ENCODE data around the gene HTR3E. TPM values are rescaled to one million over a fixed set of nuclear protein-coding genes. Genes with fewer than 3 reads are reported as not detected.
A peak's percentile ranks its signal among the peaks of the same experiment; 100 is the strongest.

HTR3E gene
- total and polyA plus RNA-seq, 2 of the 13 experiments (the other 11 are each of a cell fraction or from before 2014, with no cell fraction given), result not detected

DNA sequence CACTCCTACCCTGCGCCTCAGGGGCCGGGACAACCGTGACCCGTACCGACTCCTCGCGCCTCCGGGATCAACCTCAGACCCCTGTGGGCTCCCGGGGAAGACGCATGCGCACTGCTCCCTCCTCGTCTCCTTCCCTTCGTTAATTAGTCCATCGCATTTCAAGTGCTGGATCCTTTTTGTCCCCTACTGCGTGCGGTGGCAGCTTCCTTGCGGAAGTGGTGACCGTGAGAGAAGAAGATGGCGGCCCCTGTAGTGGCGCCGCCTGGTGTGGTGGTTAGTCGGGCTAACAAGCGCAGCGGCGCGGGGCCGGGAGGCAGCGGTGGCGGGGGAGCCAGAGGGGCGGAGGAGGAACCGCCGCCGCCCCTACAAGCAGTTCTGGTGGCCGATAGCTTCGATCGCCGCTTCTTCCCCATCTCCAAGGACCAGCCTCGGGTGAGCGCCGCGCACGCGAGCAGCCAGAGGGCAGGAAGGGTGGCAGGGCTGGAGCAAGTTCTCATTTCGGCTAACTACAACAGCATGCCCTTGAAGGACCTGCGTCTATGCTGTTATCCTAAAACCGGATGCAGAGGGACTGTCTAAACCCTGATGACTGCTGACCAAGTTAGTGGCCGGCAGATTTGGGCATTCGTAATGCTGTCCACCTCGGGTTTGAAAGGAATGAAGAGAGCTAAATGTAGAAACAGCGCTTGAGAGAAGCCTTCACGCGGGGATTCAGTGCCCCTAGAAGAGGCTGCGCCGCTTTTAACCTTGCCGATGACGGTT is 38.5 kb downstream of the HTR3E start, which contains the start of gene EIF2B5 (continued):
- TF ChIP-seq ELF4 (CRISPR knock-in tag; IDR thresholded peaks at IDR 0.05; ENCODE audit: borderline replicate concordance), result peak; percentile 98
- no peak for TF ChIP-seq SNRNP70 (IDR thresholded peaks at IDR 0.05; ENCODE audit: low read depth, low read length)
- TF ChIP-seq ZFAT (CRISPR knock-in tag; conservative IDR thresholded peaks at IDR 0.05), result no peak
- TF ChIP-seq HOXD1 (CRISPR knock-in tag; IDR thresholded peaks at IDR 0.05), result no peak
- TF ChIP-seq EEA1 (CRISPR knock-in tag; IDR thresholded peaks at IDR 0.05; ENCODE audit: borderline replicate concordance), result no peak
- TF ChIP-seq, protein P1, sequence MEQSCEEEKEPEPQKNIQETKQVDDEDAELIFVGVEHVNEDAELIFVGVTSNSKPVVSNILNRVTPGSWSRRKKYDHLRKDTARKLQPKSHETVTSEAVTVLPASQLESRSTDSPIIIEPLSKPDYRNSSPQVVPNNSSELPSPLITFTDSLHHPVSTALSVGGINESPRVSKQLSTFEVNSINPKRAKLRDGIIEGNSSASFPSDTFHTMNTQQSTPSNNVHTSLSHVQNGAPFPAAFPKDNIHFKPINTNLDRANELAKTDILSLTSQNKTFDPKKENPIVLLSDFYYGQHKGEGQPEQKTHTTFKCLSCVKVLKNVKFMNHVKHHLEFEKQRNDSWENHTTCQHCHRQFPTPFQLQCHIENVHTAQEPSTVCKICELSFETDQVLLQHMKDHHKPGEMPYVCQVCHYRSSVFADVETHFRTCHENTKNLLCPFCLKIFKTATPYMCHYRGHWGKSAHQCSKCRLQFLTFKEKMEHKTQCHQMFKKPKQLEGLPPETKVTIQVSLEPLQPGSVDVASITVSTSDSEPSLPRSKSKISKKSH (CRISPR knock-in tag; IDR thresholded peaks at IDR 0.05; ENCODE audit: borderline replicate concordance), result 0 out of 2 replicates have a peak, but pooled peaks have one; percentile 32
- TF ChIP-seq, protein P2, sequence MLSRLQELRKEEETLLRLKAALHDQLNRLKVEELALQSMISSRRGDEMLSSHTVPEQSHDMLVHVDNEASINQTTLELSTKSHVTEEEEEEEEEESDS (CRISPR knock-in tag; IDR thresholded peaks at IDR 0.05; ENCODE audit: borderline replicate concordance), result no peak
- peak; percentile 41; the same call in 1 of the 2 replicates for TF ChIP-seq GFI1 (CRISPR knock-in tag; IDR thresholded peaks at IDR 0.05; ENCODE audit: borderline replicate concordance)
- TF ChIP-seq ZNF432 (CRISPR knock-in tag; IDR thresholded peaks at IDR 0.05; ENCODE audit: borderline replicate concordance), result no peak
- no peak for TF ChIP-seq ZBTB7A (CRISPR knock-in tag; IDR thresholded peaks at IDR 0.05)
- TF ChIP-seq FOSL1 (CRISPR knock-in tag; IDR thresholded peaks at IDR 0.05; ENCODE audit: borderline replicate concordance), result no peak
- TF ChIP-seq E2F1 (CRISPR knock-in tag; IDR thresholded peaks at IDR 0.05), result no peak
- no peak for TF ChIP-seq PAF1 (CRISPR knock-in tag; IDR thresholded peaks at IDR 0.05)
- no peak for TF ChIP-seq BATF2 (CRISPR knock-in tag; IDR thresholded peaks at IDR 0.05)
- TF ChIP-seq, protein P3, sequence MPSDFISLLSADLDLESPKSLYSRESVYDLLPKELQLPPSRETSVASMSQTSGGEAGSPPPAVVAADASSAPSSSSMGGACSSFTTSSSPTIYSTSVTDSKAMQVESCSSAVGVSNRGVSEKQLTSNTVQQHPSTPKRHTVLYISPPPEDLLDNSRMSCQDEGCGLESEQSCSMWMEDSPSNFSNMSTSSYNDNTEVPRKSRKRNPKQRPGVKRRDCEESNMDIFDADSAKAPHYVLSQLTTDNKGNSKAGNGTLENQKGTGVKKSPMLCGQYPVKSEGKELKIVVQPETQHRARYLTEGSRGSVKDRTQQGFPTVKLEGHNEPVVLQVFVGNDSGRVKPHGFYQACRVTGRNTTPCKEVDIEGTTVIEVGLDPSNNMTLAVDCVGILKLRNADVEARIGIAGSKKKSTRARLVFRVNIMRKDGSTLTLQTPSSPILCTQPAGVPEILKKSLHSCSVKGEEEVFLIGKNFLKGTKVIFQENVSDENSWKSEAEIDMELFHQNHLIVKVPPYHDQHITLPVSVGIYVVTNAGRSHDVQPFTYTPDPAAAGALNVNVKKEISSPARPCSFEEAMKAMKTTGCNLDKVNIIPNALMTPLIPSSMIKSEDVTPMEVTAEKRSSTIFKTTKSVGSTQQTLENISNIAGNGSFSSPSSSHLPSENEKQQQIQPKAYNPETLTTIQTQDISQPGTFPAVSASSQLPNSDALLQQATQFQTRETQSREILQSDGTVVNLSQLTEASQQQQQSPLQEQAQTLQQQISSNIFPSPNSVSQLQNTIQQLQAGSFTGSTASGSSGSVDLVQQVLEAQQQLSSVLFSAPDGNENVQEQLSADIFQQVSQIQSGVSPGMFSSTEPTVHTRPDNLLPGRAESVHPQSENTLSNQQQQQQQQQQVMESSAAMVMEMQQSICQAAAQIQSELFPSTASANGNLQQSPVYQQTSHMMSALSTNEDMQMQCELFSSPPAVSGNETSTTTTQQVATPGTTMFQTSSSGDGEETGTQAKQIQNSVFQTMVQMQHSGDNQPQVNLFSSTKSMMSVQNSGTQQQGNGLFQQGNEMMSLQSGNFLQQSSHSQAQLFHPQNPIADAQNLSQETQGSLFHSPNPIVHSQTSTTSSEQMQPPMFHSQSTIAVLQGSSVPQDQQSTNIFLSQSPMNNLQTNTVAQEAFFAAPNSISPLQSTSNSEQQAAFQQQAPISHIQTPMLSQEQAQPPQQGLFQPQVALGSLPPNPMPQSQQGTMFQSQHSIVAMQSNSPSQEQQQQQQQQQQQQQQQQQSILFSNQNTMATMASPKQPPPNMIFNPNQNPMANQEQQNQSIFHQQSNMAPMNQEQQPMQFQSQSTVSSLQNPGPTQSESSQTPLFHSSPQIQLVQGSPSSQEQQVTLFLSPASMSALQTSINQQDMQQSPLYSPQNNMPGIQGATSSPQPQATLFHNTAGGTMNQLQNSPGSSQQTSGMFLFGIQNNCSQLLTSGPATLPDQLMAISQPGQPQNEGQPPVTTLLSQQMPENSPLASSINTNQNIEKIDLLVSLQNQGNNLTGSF (CRISPR knock-in tag; IDR thresholded peaks at IDR 0.05), result no peak
- TF ChIP-seq RXRB (CRISPR knock-in tag; IDR thresholded peaks at IDR 0.05; ENCODE audit: borderline replicate concordance), result peak; percentile 87
- peak; percentile 89 for TF ChIP-seq ZNF614 (CRISPR knock-in tag; IDR thresholded peaks at IDR 0.05; ENCODE audit: borderline replicate concordance)
- peak; percentile 81 for TF ChIP-seq ZNF883 (CRISPR knock-in tag; IDR thresholded peaks at IDR 0.05; ENCODE audit: not compliant biosample characterization)
- no peak for TF ChIP-seq KLF13 (CRISPR knock-in tag; IDR thresholded peaks at IDR 0.05)
- TF ChIP-seq FOXA3 (CRISPR knock-in tag; IDR thresholded peaks at IDR 0.05), result peak; percentile 63
- no peak for TF ChIP-seq HNRNPK (IDR thresholded peaks at IDR 0.05; ENCODE audit: low read depth, low read length, poor library complexity, severe bottlenecking)

All from HepG2 (cell line).